ENCODE measurements around the gene SAMD3. TPM values are rescaled to one million over a fixed set of nuclear protein-coding genes. Genes with fewer than 3 reads are reported as not detected.

The SAMD3 gene
- total and polyA plus RNA-seq, 2 donors (not counting 3 experiments of a cell fraction or from before 2014, with no cell fraction given): not detected

GRCh38 chr6:130200020-130200419 is 22.7 kb downstream of the SAMD3 start:
- H3K9ac ChIP-seq (replicated peaks; ENCODE audit: extremely low read depth, insufficient read depth, low read length): no peak overlapping the region
- H3K9me3 ChIP-seq (replicated peaks; ENCODE audit: control insufficient read depth, insufficient read depth, low read length): no peaks in the 10 kb centered on the region
- H3K4me1 ChIP-seq (ENCODE audit: control insufficient read depth, extremely low read depth, insufficient read depth, low read length): no peaks in the 10 kb centered on the region
- intact Hi-C loops (cut with micrococcal nuclease): no loop called here
- H3K4me2 ChIP-seq (ENCODE audit: insufficient read depth, low read length): no peak overlapping the region
- no TSS peak for BruUV-seq (replicated peaks)
- H3K36me3 ChIP-seq (ENCODE audit: control insufficient read depth in 2 of 2, extremely low read depth in 1 of 2, insufficient read depth in 2 of 2, low read length in 2 of 2): no peaks in the 10 kb centered on the region
- no peak for FAIRE-seq
- H3K79me2 ChIP-seq (ENCODE audit: control insufficient read depth, insufficient read depth, low read length): no peaks in the 10 kb centered on the region
- TF ChIP-seq FOS (IDR thresholded peaks at IDR 0.05; ENCODE audit: borderline replicate concordance, insufficient read depth, low read length) (no peak), MYC (IDR thresholded peaks at IDR 0.05; ENCODE audit: low read depth, low read length) (no peak), JUN (IDR thresholded peaks at IDR 0.05; ENCODE audit: borderline replicate concordance, insufficient read depth, insufficient read length, low read depth) (no peak), EZH2 (IDR thresholded peaks at IDR 0.05; ENCODE audit: borderline replicate concordance, low read depth, low read length, severe bottlenecking) (no peak), GATA2 (IDR thresholded peaks at IDR 0.05; ENCODE audit: insufficient read depth, insufficient read length, low read depth, low read length) (no peak), CTCF (IDR thresholded peaks at IDR 0.05; ENCODE audit: extremely low read depth in 1 of 2, insufficient read depth in 1 of 2, low read depth in 1 of 2, low read length in 2 of 2) (no peak), POLR2AphosphoS5 (IDR thresholded peaks at IDR 0.05; ENCODE audit: insufficient read depth, low read depth, low read length) (no peak), POLR2A (IDR thresholded peaks at IDR 0.05; ENCODE audit: low read depth, low read length) (no peak), MAX (IDR thresholded peaks at IDR 0.05; ENCODE audit: insufficient read depth, insufficient read length) (no peak)
- no peak for DNase-seq (ENCODE audit: low read depth, low spot score)
- ChIA-PET CTCF (interaction anchor here (1.2 kb wide), 1 partner anchor 82 kb away, joined by 3 read pairs; no protein-coding TSS in a partner anchor), POLR2A (no interaction called here)
- H3K27ac ChIP-seq (ENCODE audit: insufficient read depth, low read depth, low read length): no peak overlapping the region
- H3K9me1 ChIP-seq (replicated peaks; ENCODE audit: control insufficient read depth, extremely low read depth, insufficient read depth, low read length): no peaks in the 10 kb centered on the region
- no peak overlapping the region for H3K4me3 ChIP-seq (replicated peaks in 1 of 3; ENCODE audit: insufficient read depth in 1 of 3, low read depth in 1 of 3, low read length in 3 of 3)
- no peak overlapping the region for H2AFZ ChIP-seq (ENCODE audit: low read depth, low read length)
- dilution Hi-C loops (cut with MboI; ENCODE audit: extremely low pct_ligation_motif_present, low sequenced_read_pairs): no loop called here
- peaks cover 3 to 10% of the 10 kb centered on the region in 2 experiments for H3K27me3 ChIP-seq (ENCODE audit: control insufficient read depth in 2 of 2, insufficient read depth in 2 of 2, low read length in 2 of 2)
- H4K20me1 ChIP-seq (replicated peaks; ENCODE audit: control insufficient read depth, extremely low read depth, insufficient read depth, low read length): no peaks in the 10 kb centered on the region

Measured in endothelial cell of umbilical vein (primary cell).